Endothelial cell of umbilical vein (primary cell): ENCODE data around the gene KLF2.

ENCODE experiments used
- EZH2 ChIP-seq: IDR thresholded peaks from 2 replicates; pipeline ENCODE4 v1.6.1; 2012; ENCODE audit warnings: borderline replicate concordance, low read depth, mild to moderate bottlenecking, moderate library complexity, low read length, inconsistent platforms; ENCODE audit not compliant: severe bottlenecking
- JUN ChIP-seq: IDR thresholded peaks from 2 replicates; pipeline ENCODE4 v1.6.1; 2011; ENCODE audit warnings: borderline replicate concordance, low read depth; ENCODE audit not compliant: insufficient read length, insufficient read depth
- MYC ChIP-seq: IDR thresholded peaks from one replicate; pipeline ENCODE4 v1.6.1; 2011; ENCODE audit warnings: mild to moderate bottlenecking, low read depth, low read length
- POLR2A ChIP-seq: IDR thresholded peaks from 2 replicates; pipeline ENCODE4 v1.6.1; 2012; ENCODE audit warnings: low read depth, mild to moderate bottlenecking, control low read depth, low read length
- POLR2AphosphoS5 ChIP-seq: IDR thresholded peaks from 2 replicates; pipeline ENCODE4 v1.6.1; 2012; ENCODE audit warnings: low read depth, mild to moderate bottlenecking, control low read depth, low read length, moderate library complexity; ENCODE audit not compliant: insufficient read depth
- TF ChIP-seq, protein P1 (sequence below), 2 donors: IDR thresholded peaks; 1 replicate in 1 of 2; 2 replicates in 1 of 2; pipeline ENCODE4 v1.5.1; 2011; ENCODE audit warnings: low read length in 2 of 2, mild to moderate bottlenecking in 2 of 2, moderate library complexity in 2 of 2, control low read depth in 1 of 2, inconsistent platforms in 1 of 2, low read depth in 1 of 2; ENCODE audit not compliant: insufficient read depth in 1 of 2; ENCODE audit errors: extremely low read depth in 1 of 2
- TF ChIP-seq, protein P2 (sequence below): IDR thresholded peaks from 2 replicates; pipeline ENCODE4 v1.6.1; 2011; ENCODE audit not compliant: insufficient read depth, insufficient read length

DNA sequence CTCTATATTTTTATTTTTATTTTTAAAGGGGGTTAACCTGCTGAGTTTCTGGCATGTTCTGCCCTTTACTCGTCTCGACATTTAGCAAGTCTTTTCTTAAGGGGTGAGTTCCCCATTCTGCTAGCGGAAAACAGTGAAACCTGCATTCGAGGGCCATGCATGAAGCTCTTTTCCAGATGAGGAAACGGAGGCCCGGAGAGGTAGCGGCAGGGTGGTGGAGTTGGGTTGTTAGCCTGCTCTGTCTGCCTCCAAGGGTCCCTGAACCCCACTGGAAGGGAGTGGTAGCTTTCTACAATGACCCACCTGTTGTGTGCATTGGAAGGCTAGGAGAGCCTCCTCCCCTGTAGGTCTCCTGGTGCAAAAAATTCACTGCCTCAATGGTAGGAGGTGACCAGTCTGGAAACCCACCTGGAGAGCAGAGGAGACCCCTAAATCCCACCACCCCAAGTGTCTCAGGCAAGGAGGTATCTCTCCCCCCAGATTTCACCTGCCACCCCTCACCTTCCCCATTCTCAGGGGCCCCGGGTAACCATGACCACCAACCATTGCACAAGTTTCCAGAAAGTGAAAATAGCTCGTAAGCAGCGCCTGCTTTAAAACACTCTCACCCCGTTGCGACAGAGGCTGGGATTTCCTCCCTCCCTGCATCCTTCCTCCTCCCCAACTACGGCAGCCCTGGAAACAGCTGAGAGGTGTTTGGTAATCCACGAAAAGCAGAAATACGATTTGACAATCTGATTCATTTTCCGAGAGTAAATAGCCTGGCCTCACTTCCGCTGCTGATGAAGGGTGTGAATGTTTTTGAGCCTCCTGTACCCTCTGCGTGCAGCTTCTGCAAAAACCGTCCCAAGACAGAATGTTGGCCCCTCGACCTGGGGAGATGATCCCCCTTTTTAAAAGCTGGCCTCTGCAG is 3.5 kb downstream of the KLF2 start:
- TF ChIP-seq, protein P1, sequence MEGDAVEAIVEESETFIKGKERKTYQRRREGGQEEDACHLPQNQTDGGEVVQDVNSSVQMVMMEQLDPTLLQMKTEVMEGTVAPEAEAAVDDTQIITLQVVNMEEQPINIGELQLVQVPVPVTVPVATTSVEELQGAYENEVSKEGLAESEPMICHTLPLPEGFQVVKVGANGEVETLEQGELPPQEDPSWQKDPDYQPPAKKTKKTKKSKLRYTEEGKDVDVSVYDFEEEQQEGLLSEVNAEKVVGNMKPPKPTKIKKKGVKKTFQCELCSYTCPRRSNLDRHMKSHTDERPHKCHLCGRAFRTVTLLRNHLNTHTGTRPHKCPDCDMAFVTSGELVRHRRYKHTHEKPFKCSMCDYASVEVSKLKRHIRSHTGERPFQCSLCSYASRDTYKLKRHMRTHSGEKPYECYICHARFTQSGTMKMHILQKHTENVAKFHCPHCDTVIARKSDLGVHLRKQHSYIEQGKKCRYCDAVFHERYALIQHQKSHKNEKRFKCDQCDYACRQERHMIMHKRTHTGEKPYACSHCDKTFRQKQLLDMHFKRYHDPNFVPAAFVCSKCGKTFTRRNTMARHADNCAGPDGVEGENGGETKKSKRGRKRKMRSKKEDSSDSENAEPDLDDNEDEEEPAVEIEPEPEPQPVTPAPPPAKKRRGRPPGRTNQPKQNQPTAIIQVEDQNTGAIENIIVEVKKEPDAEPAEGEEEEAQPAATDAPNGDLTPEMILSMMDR (IDR thresholded peaks at IDR 0.05; ENCODE audit: extremely low read depth in 1 of 2, insufficient read depth in 1 of 2, low read depth in 1 of 2, low read length in 2 of 2), result no peak
- TF ChIP-seq POLR2A, result no peak
- TF ChIP-seq, protein P2, sequence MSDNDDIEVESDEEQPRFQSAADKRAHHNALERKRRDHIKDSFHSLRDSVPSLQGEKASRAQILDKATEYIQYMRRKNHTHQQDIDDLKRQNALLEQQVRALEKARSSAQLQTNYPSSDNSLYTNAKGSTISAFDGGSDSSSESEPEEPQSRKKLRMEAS, result no peak
- TF ChIP-seq MYC, result no peak
- no peak for TF ChIP-seq EZH2
- peak; percentile 21 for TF ChIP-seq JUN
- peak; percentile 82 for TF ChIP-seq POLR2AphosphoS5
